ENCODE measurements around the gene CCDC54.

CCDC54 gene

GRCh38 chr3:107395066-107395465 lies 17.8 kb downstream of the CCDC54 start:
- DNase-seq (ENCODE audit: extremely low spot score), result no peak
- POLR2A ChIA-PET, result no interaction called here
- no peak for TF ChIP-seq L3MBTL2 (conservative IDR thresholded peaks at IDR 0.05)
- TF ChIP-seq LEF1 (IDR thresholded peaks at IDR 0.05; ENCODE audit: borderline replicate concordance), result no peak
- no peak for TF ChIP-seq TARDBP (IDR thresholded peaks at IDR 0.05)
- TF ChIP-seq SP1 (IDR thresholded peaks at IDR 0.05), result no peak
- no peak for TF ChIP-seq ELF4 (IDR thresholded peaks at IDR 0.05)
- TF ChIP-seq, protein P1, sequence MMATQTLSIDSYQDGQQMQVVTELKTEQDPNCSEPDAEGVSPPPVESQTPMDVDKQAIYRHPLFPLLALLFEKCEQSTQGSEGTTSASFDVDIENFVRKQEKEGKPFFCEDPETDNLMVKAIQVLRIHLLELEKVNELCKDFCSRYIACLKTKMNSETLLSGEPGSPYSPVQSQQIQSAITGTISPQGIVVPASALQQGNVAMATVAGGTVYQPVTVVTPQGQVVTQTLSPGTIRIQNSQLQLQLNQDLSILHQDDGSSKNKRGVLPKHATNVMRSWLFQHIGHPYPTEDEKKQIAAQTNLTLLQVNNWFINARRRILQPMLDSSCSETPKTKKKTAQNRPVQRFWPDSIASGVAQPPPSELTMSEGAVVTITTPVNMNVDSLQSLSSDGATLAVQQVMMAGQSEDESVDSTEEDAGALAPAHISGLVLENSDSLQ (IDR thresholded peaks at IDR 0.05), result no peak
- TF ChIP-seq ZNF384 (IDR thresholded peaks at IDR 0.05), result no peak
- no peak for TF ChIP-seq HDGF (IDR thresholded peaks at IDR 0.05; ENCODE audit: borderline replicate concordance)
- TF ChIP-seq BHLHE40 (IDR thresholded peaks at IDR 0.05; ENCODE audit: borderline replicate concordance), result no peak
- no peak for TF ChIP-seq FOXK2 (IDR thresholded peaks at IDR 0.05)
- no peak for TF ChIP-seq FOXM1 (IDR thresholded peaks at IDR 0.05; ENCODE audit: borderline replicate concordance)
- no peak for TF ChIP-seq NFRKB (IDR thresholded peaks at IDR 0.05)
- no peak for TF ChIP-seq CTBP1 (IDR thresholded peaks at IDR 0.05; ENCODE audit: borderline replicate concordance)
- TF ChIP-seq SUZ12 (IDR thresholded peaks at IDR 0.05), result no peak
- TF ChIP-seq FOXA1 (IDR thresholded peaks at IDR 0.05), result no peak
- TF ChIP-seq ARNT (IDR thresholded peaks at IDR 0.05), result no peak
- CTCF ChIA-PET, result no interaction called here

- DNase-seq (ENCODE audit: extremely low spot score), result no peak
- POLR2A ChIA-PET, result no interaction called here
- no peak for TF ChIP-seq L3MBTL2 (conservative IDR thresholded peaks at IDR 0.05)
- no peak for TF ChIP-seq NFRKB (IDR thresholded peaks at IDR 0.05)
- no peak for TF ChIP-seq FOXK2 (IDR thresholded peaks at IDR 0.05)
- no peak for TF ChIP-seq TARDBP (IDR thresholded peaks at IDR 0.05)
- TF ChIP-seq CTBP1 (IDR thresholded peaks at IDR 0.05; ENCODE audit: borderline replicate concordance), result no peak
- TF ChIP-seq ELF4 (IDR thresholded peaks at IDR 0.05), result no peak
- no peak for TF ChIP-seq ARNT (IDR thresholded peaks at IDR 0.05)
- no peak for TF ChIP-seq FOXA1 (IDR thresholded peaks at IDR 0.05)
- TF ChIP-seq LEF1 (IDR thresholded peaks at IDR 0.05; ENCODE audit: borderline replicate concordance), result no peak
- no peak for TF ChIP-seq HDGF (IDR thresholded peaks at IDR 0.05; ENCODE audit: borderline replicate concordance)
- no peak for TF ChIP-seq ZNF384 (IDR thresholded peaks at IDR 0.05)
- TF ChIP-seq FOXM1 (IDR thresholded peaks at IDR 0.05; ENCODE audit: borderline replicate concordance), result no peak
- TF ChIP-seq SP1 (IDR thresholded peaks at IDR 0.05), result no peak
- CTCF ChIA-PET, result no interaction called here
These were observed 24.1 kb downstream of the CCDC54 start for GRCh38 chr3:107401301-107401700.

DNA sequence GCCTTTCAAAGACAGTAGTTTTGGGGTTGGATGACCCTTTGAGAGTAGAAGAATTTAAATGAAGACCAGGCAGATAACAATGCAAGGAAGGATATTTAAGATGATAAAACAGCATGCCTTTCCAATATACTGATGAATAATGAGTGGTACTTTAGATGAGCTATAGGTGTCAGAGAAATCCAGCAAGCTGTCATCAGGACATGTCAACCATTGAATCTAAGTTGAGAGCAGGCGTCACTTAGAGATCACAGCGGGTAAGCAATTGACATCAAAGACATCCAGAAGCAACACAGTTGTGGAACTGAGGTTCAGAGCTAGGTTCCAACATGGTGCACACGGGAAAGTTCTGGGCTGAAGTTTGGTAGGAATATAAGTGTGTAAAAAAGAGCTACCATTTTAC lies 25.0 kb downstream of the CCDC54 start:
- DNase-seq (ENCODE audit: extremely low spot score), result no peak
- CTCF ChIA-PET, result no interaction called here
- POLR2A ChIA-PET, result no interaction called here
- TF ChIP-seq NFRKB (IDR thresholded peaks at IDR 0.05) (no peak), ARNT (IDR thresholded peaks at IDR 0.05) (no peak), SP1 (IDR thresholded peaks at IDR 0.05) (no peak), ELF4 (IDR thresholded peaks at IDR 0.05) (no peak), SUZ12 (IDR thresholded peaks at IDR 0.05) (no peak), L3MBTL2 (conservative IDR thresholded peaks at IDR 0.05) (no peak)
- TF ChIP-seq, protein P1 (IDR thresholded peaks at IDR 0.05), result no peak

DNA sequence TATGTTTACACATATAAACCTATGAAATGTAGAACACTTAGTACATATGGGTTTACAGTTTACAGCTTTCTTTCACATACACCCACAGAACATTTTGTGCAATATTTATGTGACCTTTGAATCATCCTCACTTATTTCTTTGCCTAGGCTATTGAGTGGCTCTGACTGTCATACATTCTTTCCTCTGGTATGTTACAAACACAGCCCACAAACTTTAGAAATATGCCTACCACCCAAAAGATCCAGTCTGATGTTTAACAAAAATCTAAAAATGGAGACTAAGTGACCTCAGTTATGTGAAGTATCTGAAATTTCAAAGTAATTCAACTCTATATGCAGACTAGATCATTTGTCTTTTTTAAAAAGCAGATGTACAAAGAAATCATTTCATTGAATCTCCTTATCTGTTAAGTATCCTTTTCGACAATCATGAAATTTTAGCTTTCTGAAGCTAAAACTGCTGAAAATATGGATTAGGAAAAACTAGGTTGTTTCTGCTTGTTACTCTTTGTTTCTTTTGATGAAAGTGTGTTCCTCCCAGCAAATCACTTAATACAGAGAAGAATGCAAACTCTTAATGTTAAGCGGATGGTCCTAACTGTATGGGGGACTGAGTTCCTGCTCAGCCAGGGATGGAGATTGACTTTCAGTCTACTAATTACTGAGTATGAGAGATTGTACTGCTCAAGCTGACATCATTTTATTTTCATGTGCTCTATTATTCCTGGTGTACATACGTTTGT lies 27.7 kb downstream of the CCDC54 start:
- ChIA-PET CTCF (no interaction called here), POLR2A (no interaction called here)
- DNase-seq (ENCODE audit: extremely low spot score), result no peak
- TF ChIP-seq ARNT (IDR thresholded peaks at IDR 0.05) (no peak), LEF1 (IDR thresholded peaks at IDR 0.05; ENCODE audit: borderline replicate concordance) (no peak), ELF4 (IDR thresholded peaks at IDR 0.05) (no peak), HDGF (IDR thresholded peaks at IDR 0.05; ENCODE audit: borderline replicate concordance) (no peak), L3MBTL2 (conservative IDR thresholded peaks at IDR 0.05) (no peak), NFRKB (IDR thresholded peaks at IDR 0.05) (no peak), SUZ12 (IDR thresholded peaks at IDR 0.05) (no peak), FOXK2 (IDR thresholded peaks at IDR 0.05) (no peak), FOXM1 (IDR thresholded peaks at IDR 0.05; ENCODE audit: borderline replicate concordance) (no peak), ZNF384 (IDR thresholded peaks at IDR 0.05) (no peak), TARDBP (IDR thresholded peaks at IDR 0.05) (no peak), SP1 (IDR thresholded peaks at IDR 0.05) (no peak), BHLHE40 (IDR thresholded peaks at IDR 0.05; ENCODE audit: borderline replicate concordance) (no peak)
- TF ChIP-seq, protein P1 (IDR thresholded peaks at IDR 0.05), result no peak

DNA sequence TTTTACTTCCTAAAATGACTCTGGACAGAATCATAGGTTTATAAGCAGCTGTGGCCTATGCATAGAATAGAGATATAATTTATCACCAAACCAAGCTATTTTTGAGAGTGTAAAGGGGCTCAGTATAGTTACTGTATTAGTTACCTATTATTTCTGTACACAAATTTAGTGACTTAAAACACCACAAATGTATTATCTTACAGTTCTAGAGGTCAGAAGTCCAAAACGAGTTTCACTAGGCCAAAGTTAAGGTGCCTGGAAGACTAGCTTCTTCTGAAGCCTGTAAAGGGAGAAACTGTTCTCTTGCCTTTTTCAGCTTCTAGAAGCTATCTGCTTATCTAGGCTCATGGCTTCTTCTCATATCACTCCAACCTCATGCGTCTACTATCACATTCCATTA lies 30.1 kb downstream of the CCDC54 start:
- ChIA-PET CTCF (no interaction called here), POLR2A (no interaction called here)
- DNase-seq (ENCODE audit: extremely low spot score), result no peak
- TF ChIP-seq ZNF384 (IDR thresholded peaks at IDR 0.05) (no peak), NFRKB (IDR thresholded peaks at IDR 0.05) (no peak)

GRCh38 chr3:107408513-107408912 lies 31.3 kb downstream of the CCDC54 start:
- TF ChIP-seq ZNF384 (IDR thresholded peaks at IDR 0.05), result no peak
- TF ChIP-seq FOXK2 (IDR thresholded peaks at IDR 0.05), result no peak
- TF ChIP-seq L3MBTL2 (conservative IDR thresholded peaks at IDR 0.05), result no peak
- no peak for TF ChIP-seq FOXA1 (IDR thresholded peaks at IDR 0.05)
- no peak for TF ChIP-seq ARNT (IDR thresholded peaks at IDR 0.05)
- no peak for TF ChIP-seq HDGF (IDR thresholded peaks at IDR 0.05; ENCODE audit: borderline replicate concordance)
- no peak for TF ChIP-seq ELF4 (IDR thresholded peaks at IDR 0.05)
- TF ChIP-seq, protein P1 (IDR thresholded peaks at IDR 0.05), result no peak
- TF ChIP-seq SUZ12 (IDR thresholded peaks at IDR 0.05), result no peak
- no peak for TF ChIP-seq FOXM1 (IDR thresholded peaks at IDR 0.05; ENCODE audit: borderline replicate concordance)
- TF ChIP-seq TARDBP (IDR thresholded peaks at IDR 0.05), result no peak
- TF ChIP-seq LEF1 (IDR thresholded peaks at IDR 0.05; ENCODE audit: borderline replicate concordance), result no peak
- no peak for TF ChIP-seq NFRKB (IDR thresholded peaks at IDR 0.05)
- TF ChIP-seq BHLHE40 (IDR thresholded peaks at IDR 0.05; ENCODE audit: borderline replicate concordance), result no peak
- TF ChIP-seq SP1 (IDR thresholded peaks at IDR 0.05), result no peak
- TF ChIP-seq CTBP1 (IDR thresholded peaks at IDR 0.05; ENCODE audit: borderline replicate concordance), result no peak
- ChIA-PET POLR2A (no interaction called here), CTCF (no interaction called here)
- DNase-seq (ENCODE audit: extremely low spot score), result no peak

Measured in HEK293T (cell line).